ENCODE measurements around the gene FLNA. TPM values are rescaled to one million over a fixed set of nuclear protein-coding genes. Genes with fewer than 3 reads are reported as not detected.

FLNA gene
- total RNA-seq, 2 experiments from 2014 or later = 1,044 to 1,051 TPM

- POLR2A ChIA-PET = no interaction called here
- CTCF ChIA-PET = no interaction called here
Observed at GRCh38 chrX:154365997-154366665, 8.3 kb downstream of the FLNA start.

GRCh38 chrX:154365052-154365600, 9.3 kb downstream of the FLNA start:
- ChIA-PET CTCF (no interaction called here), POLR2A (interaction anchor here (0.6 kb wide), 1 partner anchor 641 kb away, joined by 3 read pairs; the partner anchor contains the start of gene BCAP31)

GRCh38 chrX:154363706-154364439, 10.6 kb downstream of the FLNA start:
- ChIA-PET CTCF (no interaction called here), POLR2A (no interaction called here)

GRCh38 chrX:154362085-154362742, 12.2 kb downstream of the FLNA start:
- ChIA-PET CTCF (no interaction called here), POLR2A (interaction anchor here (1.1 kb wide), 1 partner anchor 13 kb away, joined by 3 read pairs; no protein-coding TSS in a partner anchor)

GRCh38 chrX:154360155-154360713, 14.2 kb downstream of the FLNA start:
- CTCF ChIA-PET = no interaction called here
- POLR2A ChIA-PET = interaction anchor here (0.6 kb wide), 1 partner anchor 9 kb away, joined by 6 read pairs; no protein-coding TSS in a partner anchor

GRCh38 chrX:154359362-154360154, 14.9 kb downstream of the FLNA start:
- CTCF ChIA-PET = no interaction called here
- POLR2A ChIA-PET = no interaction called here

GRCh38 chrX:154358829-154359228, 15.6 kb downstream of the FLNA start:
- POLR2A ChIA-PET = no interaction called here
- CTCF ChIA-PET = no interaction called here

- POLR2A ChIA-PET = no interaction called here
- CTCF ChIA-PET = no interaction called here
Observed at GRCh38 chrX:154358011-154358410, 16.4 kb downstream of the FLNA start.

- POLR2A ChIA-PET = no interaction called here
Observed at GRCh38 chrX:154357205-154357604, 17.2 kb downstream of the FLNA start.

GRCh38 chrX:154356596-154356995, 17.8 kb downstream of the FLNA start:
- POLR2A ChIA-PET = no interaction called here

More at GRCh38 chrX:154357205-154357604, 17.2 kb downstream of the FLNA start:
- CTCF ChIA-PET = no interaction called here

GRCh38 chrX:154355776-154356140, 18.7 kb downstream of the FLNA start:
- CTCF ChIA-PET = no interaction called here
- POLR2A ChIA-PET = no interaction called here

More at GRCh38 chrX:154356596-154356995, 17.8 kb downstream of the FLNA start:
- CTCF ChIA-PET = no interaction called here

GRCh38 chrX:154355094-154355775, 19.2 kb downstream of the FLNA start:
- CTCF ChIA-PET = no interaction called here
- POLR2A ChIA-PET = no interaction called here

- POLR2A ChIA-PET = no interaction called here
- CTCF ChIA-PET = no interaction called here
Observed at GRCh38 chrX:154354516-154354915, 19.9 kb downstream of the FLNA start.

- CTCF ChIA-PET = no interaction called here
- POLR2A ChIA-PET = no interaction called here
Observed at GRCh38 chrX:154354013-154354412, 20.4 kb downstream of the FLNA start.

GRCh38 chrX:154353172-154353843, 21.1 kb downstream of the FLNA start:
- ChIA-PET CTCF (no interaction called here), POLR2A (no interaction called here)

- ChIA-PET CTCF (no interaction called here), POLR2A (no interaction called here)
Observed at GRCh38 chrX:154352466-154352865, 22.0 kb downstream of the FLNA start.

GRCh38 chrX:154352012-154352401, 22.4 kb downstream of the FLNA start:
- CTCF ChIA-PET = no interaction called here
- POLR2A ChIA-PET = interaction anchor here (0.6 kb wide), 1 partner anchor 25 kb away, joined by 7 read pairs; no protein-coding TSS in a partner anchor

GRCh38 chrX:154351183-154352011, 23.0 kb downstream of the FLNA start:
- CTCF ChIA-PET = no interaction called here
- POLR2A ChIA-PET = interaction anchor here (0.6 kb wide), 1 partner anchor 26 kb away, joined by 7 read pairs; no protein-coding TSS in a partner anchor
